Tibial nerve (tissue), 4 donors: Measurements from ENCODE around the gene VLDLR.

Experiments used
- CTCF ChIP-seq, 5 experiments: fragments of 200-600 bp in 3 of 5; fragments of 450-650 bp in 2 of 5; sonication (generic) in 3 of 5; IDR thresholded peaks; one replicate each; pipeline ENCODE4 v1.5.1; 2016 to 2019; ENCODE audit warnings: antibody characterized with exemption in 5 of 5, mild to moderate bottlenecking in 3 of 5, moderate library complexity in 2 of 5
- EP300 ChIP-seq, 2 donors: sonication (generic); formaldehyde crosslinking; IDR thresholded peaks; one replicate each; pipeline ENCODE4 v1.6.1; 2017; ENCODE audit warnings: antibody characterized with exemption in 2 of 2, mild to moderate bottlenecking in 1 of 2
- POLR2A ChIP-seq, 2 donors: fragments of 450-650 bp; IDR thresholded peaks; one replicate each; pipeline ENCODE4 v1.6.1; 2017; ENCODE audit warnings: antibody characterized with exemption in 2 of 2, mild to moderate bottlenecking in 2 of 2, moderate library complexity in 2 of 2

GRCh38 chr9:2674141-2674824, 52.7 kb downstream of the VLDLR start:
- TF ChIP-seq CTCF (IDR thresholded peaks at IDR 0.05), result no peak
- TF ChIP-seq POLR2A (IDR thresholded peaks at IDR 0.05), result no peak
- no peak for TF ChIP-seq EP300 (IDR thresholded peaks at IDR 0.05)
